Measurements from ENCODE around the gene CAVIN4. TPM values are rescaled to one million over a fixed set of nuclear protein-coding genes. Genes with fewer than 3 reads are reported as not detected.

CAVIN4 gene
- total and polyA plus RNA-seq, 9 of the 15 experiments (the other 6 are each of a cell fraction or from before 2014, with no cell fraction given) = 0.06 to 0.29 (median 0.18) TPM

- no TSS peak for BruUV-seq (replicated peaks)
- in situ Hi-C loops (cut with MboI) (no loop called here), intact Hi-C loops (cut with micrococcal nuclease) (no loop called here)
- ATAC-seq (no peak), FAIRE-seq (no peak), DNase-seq (ENCODE audit: extremely low read depth in 1 of 4, low spot score in 3 of 4) (no peak)
- H3K79me2 ChIP-seq (ENCODE audit: control insufficient read depth, insufficient read depth, low read length) = no peaks in the 10 kb centered on the region
- H3K4me3 ChIP-seq = no peak overlapping the region
- ChIA-PET POLR2A (interaction anchor here (1.4 kb wide), 1 partner anchor 15 kb away, joined by 3 read pairs; no protein-coding TSS in a partner anchor), CTCF (ENCODE audit: low intra/inter-chr PET ratio) (no interaction called here)
- WGBS (ENCODE audit: insufficient coverage, low coverage, missing lambda C conversion rate) = 0% methylated on average over 3 of the region's 3 CpGs
- H4K20me1 ChIP-seq (replicated peaks; ENCODE audit: control insufficient read depth, insufficient read depth, low read length) = no peaks in the 10 kb centered on the region
- H3K27me3 ChIP-seq (ENCODE audit: control insufficient read depth in 2 of 2, insufficient read depth in 2 of 2, low read length in 2 of 2) = no peaks in the 10 kb centered on the region
- no peak overlapping the region for H3K9ac ChIP-seq (ENCODE audit: insufficient read depth in 1 of 2, low read depth in 2 of 2, low read length in 2 of 2)
- no peaks in the 10 kb centered on the region for H3K36me3 ChIP-seq (ENCODE audit: control insufficient read depth, insufficient read depth, low read length)
- no peak overlapping the region for H3K27ac ChIP-seq (ENCODE audit: extremely low read depth, low read depth, low read length)
- H2AFZ ChIP-seq (ENCODE audit: low read depth, low read length) = no peak overlapping the region
- H3K9me3 ChIP-seq (replicated peaks; ENCODE audit: control insufficient read depth, insufficient read depth, low read depth, low read length) = no peaks in the 10 kb centered on the region
- no peak overlapping the region for H3K4me2 ChIP-seq (ENCODE audit: insufficient read depth, low read length)
- no peaks in the 10 kb centered on the region for H3K9me1 ChIP-seq (ENCODE audit: control insufficient read depth, insufficient read depth, low read length)
- H3K4me1 ChIP-seq (replicated peaks in 1 of 2; ENCODE audit: control insufficient read depth in 2 of 2, insufficient read depth in 2 of 2, low read length in 2 of 2) = no peaks in the 10 kb centered on the region
- TF ChIP-seq ZNF592 (IDR thresholded peaks at IDR 0.05) (no peak), GABPB1 (CRISPR knock-in tag; IDR thresholded peaks at IDR 0.05) (no peak), ZNF124 (CRISPR knock-in tag; IDR thresholded peaks at IDR 0.05) (no peak), ZNF41 (CRISPR knock-in tag; conservative IDR thresholded peaks at IDR 0.05) (no peak), ETV6 (IDR thresholded peaks at IDR 0.05; ENCODE audit: borderline replicate concordance in 1 of 2, low read depth in 2 of 2, low read length in 1 of 2) (no peak), ETV6 (CRISPR knock-in tag; IDR thresholded peaks at IDR 0.05; ENCODE audit: borderline replicate concordance) (no peak), GTF2A2 (tag; IDR thresholded peaks at IDR 0.05) (no peak), IRF1 (CRISPR knock-in tag; IDR thresholded peaks at IDR 0.05; ENCODE audit: borderline replicate concordance) (no peak)
- TF ChIP-seq, protein P1, sequence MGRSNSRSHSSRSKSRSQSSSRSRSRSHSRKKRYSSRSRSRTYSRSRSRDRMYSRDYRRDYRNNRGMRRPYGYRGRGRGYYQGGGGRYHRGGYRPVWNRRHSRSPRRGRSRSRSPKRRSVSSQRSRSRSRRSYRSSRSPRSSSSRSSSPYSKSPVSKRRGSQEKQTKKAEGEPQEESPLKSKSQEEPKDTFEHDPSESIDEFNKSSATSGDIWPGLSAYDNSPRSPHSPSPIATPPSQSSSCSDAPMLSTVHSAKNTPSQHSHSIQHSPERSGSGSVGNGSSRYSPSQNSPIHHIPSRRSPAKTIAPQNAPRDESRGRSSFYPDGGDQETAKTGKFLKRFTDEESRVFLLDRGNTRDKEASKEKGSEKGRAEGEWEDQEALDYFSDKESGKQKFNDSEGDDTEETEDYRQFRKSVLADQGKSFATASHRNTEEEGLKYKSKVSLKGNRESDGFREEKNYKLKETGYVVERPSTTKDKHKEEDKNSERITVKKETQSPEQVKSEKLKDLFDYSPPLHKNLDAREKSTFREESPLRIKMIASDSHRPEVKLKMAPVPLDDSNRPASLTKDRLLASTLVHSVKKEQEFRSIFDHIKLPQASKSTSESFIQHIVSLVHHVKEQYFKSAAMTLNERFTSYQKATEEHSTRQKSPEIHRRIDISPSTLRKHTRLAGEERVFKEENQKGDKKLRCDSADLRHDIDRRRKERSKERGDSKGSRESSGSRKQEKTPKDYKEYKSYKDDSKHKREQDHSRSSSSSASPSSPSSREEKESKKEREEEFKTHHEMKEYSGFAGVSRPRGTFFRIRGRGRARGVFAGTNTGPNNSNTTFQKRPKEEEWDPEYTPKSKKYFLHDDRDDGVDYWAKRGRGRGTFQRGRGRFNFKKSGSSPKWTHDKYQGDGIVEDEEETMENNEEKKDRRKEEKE (IDR thresholded peaks at IDR 0.05; ENCODE audit: borderline replicate concordance in 1 of 2, control insufficient read depth in 1 of 2, low read depth in 2 of 2, low read length in 1 of 2) = no peak
- TF ChIP-seq, protein P2, sequence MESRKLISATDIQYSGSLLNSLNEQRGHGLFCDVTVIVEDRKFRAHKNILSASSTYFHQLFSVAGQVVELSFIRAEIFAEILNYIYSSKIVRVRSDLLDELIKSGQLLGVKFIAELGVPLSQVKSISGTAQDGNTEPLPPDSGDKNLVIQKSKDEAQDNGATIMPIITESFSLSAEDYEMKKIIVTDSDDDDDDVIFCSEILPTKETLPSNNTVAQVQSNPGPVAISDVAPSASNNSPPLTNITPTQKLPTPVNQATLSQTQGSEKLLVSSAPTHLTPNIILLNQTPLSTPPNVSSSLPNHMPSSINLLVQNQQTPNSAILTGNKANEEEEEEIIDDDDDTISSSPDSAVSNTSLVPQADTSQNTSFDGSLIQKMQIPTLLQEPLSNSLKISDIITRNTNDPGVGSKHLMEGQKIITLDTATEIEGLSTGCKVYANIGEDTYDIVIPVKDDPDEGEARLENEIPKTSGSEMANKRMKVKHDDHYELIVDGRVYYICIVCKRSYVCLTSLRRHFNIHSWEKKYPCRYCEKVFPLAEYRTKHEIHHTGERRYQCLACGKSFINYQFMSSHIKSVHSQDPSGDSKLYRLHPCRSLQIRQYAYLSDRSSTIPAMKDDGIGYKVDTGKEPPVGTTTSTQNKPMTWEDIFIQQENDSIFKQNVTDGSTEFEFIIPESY (CRISPR knock-in tag; IDR thresholded peaks at IDR 0.05) = no peak
Measured at GRCh38 chr9:100557053-100557452, 20.8 kb upstream of the CAVIN4 start.
